Kidney epithelial cell (primary cell): ENCODE measurements around the gene STPG1. TPM values are rescaled to one million over a fixed set of nuclear protein-coding genes. Genes with fewer than 3 reads are reported as not detected.

Experiments used
- DNase-seq: peaks from one replicate; pipeline ENCODE4 v3.0.0-alpha.2; 2010; ENCODE audit warnings: low read depth
- H3K27me3 ChIP-seq: 2 replicates; pipeline ENCODE4 v1.6.0; 2011; ENCODE audit warnings: low read length; ENCODE audit not compliant: control insufficient read depth, insufficient read depth
- H3K36me3 ChIP-seq: 2 replicates; pipeline ENCODE4 v1.5.1; 2011; ENCODE audit warnings: low read length; ENCODE audit not compliant: control insufficient read depth, insufficient read depth
- H3K4me3 ChIP-seq: 2 replicates; pipeline ENCODE4 v1.5.1; 2011; ENCODE audit warnings: low read depth, mild to moderate bottlenecking, control low read depth, low read length
- CTCF ChIP-seq: IDR thresholded peaks from 2 replicates; pipeline ENCODE4 v1.5.1; 2011; ENCODE audit warnings: mild to moderate bottlenecking, moderate library complexity, low read length, control low read depth, inconsistent platforms; ENCODE audit not compliant: insufficient read depth, poor library complexity, severe bottlenecking
- total RNA-seq: library from RNA; depleted of rRNA; stranded (reverse); fragments of >200 nt; gene quantifications from 2 replicates; pipeline ENCODE4 v1.2.3, GENCODE V29; 2015

The STPG1 gene
- total RNA-seq, 1 donor from 2014 or later, result 7.5 TPM

- DNase-seq, result no peak
- Histone ChIP-seq H3K4me3 (no peak overlapping the region), H3K27me3 (peaks cover 12% of the 10 kb centered on the region), H3K36me3 (no peaks in the 10 kb centered on the region)
- no peak for TF ChIP-seq CTCF
These were observed 72.8 kb downstream of the STPG1 start for GRCh38 chr1:24340770-24341169.

GRCh38 chr1:24339996-24340395 is 73.6 kb downstream of the STPG1 start:
- no peak for DNase-seq
- Histone ChIP-seq H3K27me3 (peaks cover 12% of the 10 kb centered on the region), H3K36me3 (no peaks in the 10 kb centered on the region), H3K4me3 (no peak overlapping the region)
- no peak for TF ChIP-seq CTCF

- H3K4me3 ChIP-seq, result no peak overlapping the region
- peaks cover 9% of the 10 kb centered on the region for H3K27me3 ChIP-seq
- no peak for DNase-seq
- no peaks in the 10 kb centered on the region for H3K36me3 ChIP-seq
- TF ChIP-seq CTCF, result no peak
These were observed 75.1 kb downstream of the STPG1 start for GRCh38 chr1:24338447-24338846.

- H3K36me3 ChIP-seq, result no peaks in the 10 kb centered on the region
- H3K4me3 ChIP-seq, result no peak overlapping the region
- TF ChIP-seq CTCF, result no peak
- peaks cover 4% of the 10 kb centered on the region for H3K27me3 ChIP-seq
- no peak for DNase-seq
These were observed 76.1 kb downstream of the STPG1 start for GRCh38 chr1:24337455-24337854.

GRCh38 chr1:24336075-24336474 is 77.5 kb downstream of the STPG1 start:
- TF ChIP-seq CTCF, result no peak
- Histone ChIP-seq H3K36me3 (no peaks in the 10 kb centered on the region), H3K27me3 (peaks cover 3% of the 10 kb centered on the region), H3K4me3 (no peak overlapping the region)
- DNase-seq, result no peak

- Histone ChIP-seq H3K27me3 (peaks cover 11% of the 10 kb centered on the region), H3K4me3 (no peak overlapping the region), H3K36me3 (no peaks in the 10 kb centered on the region)
- no peak for DNase-seq
- no peak for TF ChIP-seq CTCF
These were observed 81.5 kb downstream of the STPG1 start for GRCh38 chr1:24331961-24332673.
